Left lung (tissue), 10 donors: ENCODE measurements around the gene C2orf81. TPM values are rescaled to one million over a fixed set of nuclear protein-coding genes. Genes with fewer than 3 reads are reported as not detected.

Source experiments
- ATAC-seq: fragments of 200-7000 bp; cut with Tn5 transposase; one replicate; pipeline ENCODE4 v1.9.1; 2020; ENCODE audit warnings: moderate library complexity
- DNase-seq, 4 donors: peaks; one replicate each; pipeline ENCODE4 v3.0.0-alpha.2; 2013 to 2020
- H3K27ac ChIP-seq, 2 donors: fragments of 200-600 bp; sonication (generic) in 1 of 2; one replicate each; pipeline versions ENCODE4 v1.5.0 to v1.8.0; 2020 to 2021
- H3K27me3 ChIP-seq, 2 donors: fragments of 200-600 bp; sonication (generic) in 1 of 2; one replicate each; pipeline versions ENCODE4 v1.5.0 to v1.8.0; 2020 to 2021
- H3K36me3 ChIP-seq, 2 donors: fragments of 200-600 bp; sonication (generic) in 1 of 2; one replicate each; pipeline versions ENCODE4 v1.5.0 to v1.8.0; 2020 to 2021
- H3K4me1 ChIP-seq, 2 donors: fragments of 200-600 bp; one replicate each; pipeline ENCODE4 v1.8.0; 2021
- H3K4me3 ChIP-seq, 2 donors: fragments of 200-600 bp; sonication (generic) in 1 of 2; one replicate each; pipeline versions ENCODE4 v1.5.0 to v1.8.0; 2020 to 2021; ENCODE audit warnings: mild to moderate bottlenecking in 1 of 2
- H3K9me3 ChIP-seq, 2 donors: fragments of 200-600 bp; sonication (generic) in 1 of 2; one replicate each; pipeline versions ENCODE4 v1.5.0 to v1.8.0; 2020 to 2021
- CTCF ChIP-seq, 2 donors: fragments of 200-600 bp; sonication (generic) in 1 of 2; IDR thresholded peaks; one replicate each; pipeline versions ENCODE4 v1.5.0 to v1.8.0; 2021; ENCODE audit warnings: antibody characterized with exemption in 2 of 2
- intact Hi-C, 2 donors: fragments of 100-400 bp; cut with DNase I; formaldehyde crosslinking; loops; one replicate each; pipeline versions ENCODE4 v1.11.2 to v1.14.2; 2022
- polyA plus RNA-seq, 6 donors: library from polyadenylated mRNA; unstranded; fragments of 120-200 nt; gene quantifications; one replicate each; pipeline ENCODE4 v1.2.1, GENCODE V29; 2013; ENCODE audit not compliant: insufficient read length in 6 of 6
- total RNA-seq, 2 donors: library from RNA; stranded (reverse); fragmentation: NEBNext Ultra II Directional; extraction: Animal tissue kit (Norgen Biotek cat#: 25700); gene quantifications; one replicate each; pipeline ENCODE4 v1.2.1, GENCODE V29; 2021
- donor health status: DM: no; HTN: yes; CAD: no.
- donor health status: DM: no; HTN: no; CAD: no.

The C2orf81 gene
- total and polyA plus RNA-seq, 8 donors, result 2.8 to 5.7 (median 5.0) TPM

DNA sequence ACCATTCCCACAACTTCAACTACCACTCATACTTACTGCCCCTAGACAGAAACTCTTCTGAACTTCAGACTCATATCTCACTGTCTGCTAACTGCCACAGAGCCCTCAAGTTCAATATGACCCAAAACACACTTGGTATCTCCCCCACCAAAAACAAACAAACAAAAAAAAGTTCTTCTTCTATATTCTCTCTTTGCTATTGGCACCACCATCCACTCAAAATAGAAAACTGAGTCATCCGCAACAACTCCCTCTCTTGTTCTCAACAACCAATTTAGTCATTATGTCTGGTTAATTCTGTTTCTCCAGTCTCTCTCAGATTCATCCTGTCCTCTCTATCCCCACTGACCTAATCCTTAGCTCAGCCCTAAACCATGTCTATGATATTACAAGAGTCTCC is 34.1 kb downstream of the C2orf81 start:
- Histone ChIP-seq H3K27me3 (no peaks in the 10 kb centered on the region), H3K9me3 (no peaks in the 10 kb centered on the region), H3K27ac (no peak overlapping the region), H3K4me1 (peaks cover 12 to 74% of the 10 kb centered on the region in 2 donors), H3K4me3 (no peak overlapping the region), H3K36me3 (peaks cover 0 to 7% of the 10 kb centered on the region in 2 donors)
- intact Hi-C loops, result no loop called here
- no peak for TF ChIP-seq CTCF (IDR thresholded peaks at IDR 0.05)
- no peak for DNase-seq
- ATAC-seq, result no peak

DNA sequence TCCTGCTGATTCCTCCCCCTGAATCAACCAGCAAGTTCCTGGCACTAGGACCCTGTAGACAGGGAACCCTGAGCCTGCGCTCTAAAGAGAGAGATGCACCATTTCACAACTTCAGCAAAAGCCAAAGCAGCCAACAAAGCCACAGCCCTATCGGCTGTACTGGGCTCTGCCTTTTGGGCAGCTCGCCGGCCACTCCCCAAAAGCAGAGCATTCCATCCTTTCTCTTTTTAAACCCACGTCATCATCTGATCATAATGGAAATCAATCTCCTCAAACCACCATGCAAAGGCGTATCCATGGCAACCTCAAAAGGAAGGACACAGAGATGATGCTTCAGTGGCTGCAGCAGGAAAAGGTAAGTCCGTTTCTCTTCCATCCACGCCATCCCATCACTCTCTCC is 36.0 kb downstream of the C2orf81 start:
- TF ChIP-seq CTCF (IDR thresholded peaks at IDR 0.05), result no peak
- Histone ChIP-seq H3K4me3 (no peak overlapping the region), H3K4me1 (peaks cover 16 to 84% of the 10 kb centered on the region in 2 donors), H3K36me3 (peaks cover 0 to 7% of the 10 kb centered on the region in 2 donors), H3K9me3 (no peaks in the 10 kb centered on the region), H3K27ac (peak overlapping the region in 1 of 2 donors; percentile 46), H3K27me3 (no peaks in the 10 kb centered on the region)
- intact Hi-C loops, result no loop called here
- ATAC-seq, result peak; percentile 20
- DNase-seq, result no peak

DNA sequence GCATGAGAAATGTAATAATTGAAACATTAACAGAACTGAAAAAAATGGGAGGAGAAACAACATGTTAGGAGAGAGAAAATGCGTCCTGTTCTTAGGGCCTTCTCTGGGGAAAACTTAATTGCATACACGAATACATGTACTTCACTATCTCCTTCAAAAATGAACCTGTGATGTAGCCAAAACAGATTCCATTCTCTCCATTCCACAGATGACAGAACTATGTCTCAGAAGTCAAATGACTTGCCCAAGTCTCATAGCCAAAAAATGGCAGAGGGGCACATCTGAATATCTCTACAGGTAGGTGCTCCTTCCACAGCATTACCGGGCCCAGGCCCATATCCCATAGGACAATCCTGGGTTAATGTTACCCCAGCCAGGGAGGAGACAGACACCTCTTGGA is 37.4 kb downstream of the C2orf81 start:
- Histone ChIP-seq H3K4me1 (peaks cover 14 to 84% of the 10 kb centered on the region in 2 donors), H3K27ac (peak overlapping the region; percentile 46 to 60), H3K36me3 (peaks cover 0 to 7% of the 10 kb centered on the region in 2 donors), H3K9me3 (no peaks in the 10 kb centered on the region), H3K4me3 (no peak overlapping the region), H3K27me3 (no peaks in the 10 kb centered on the region)
- TF ChIP-seq CTCF (IDR thresholded peaks at IDR 0.05), result no peak
- intact Hi-C loops, result no loop called here
- ATAC-seq, result no peak
- DNase-seq, result no peak

- H3K9me3 ChIP-seq, result no peaks in the 10 kb centered on the region
- peaks cover 0 to 8% of the 10 kb centered on the region in 2 donors for H3K36me3 ChIP-seq
- TF ChIP-seq CTCF (IDR thresholded peaks at IDR 0.05), result no peak
- H3K4me3 ChIP-seq, result no peak overlapping the region
- H3K27me3 ChIP-seq, result no peaks in the 10 kb centered on the region
- ATAC-seq (peak; percentile 74), DNase-seq (peak in 1 of 4 donors; percentile 9)
- H3K27ac ChIP-seq, result peak overlapping the region in 1 of 2 donors; percentile 60
- H3K4me1 ChIP-seq, result peaks cover 14 to 80% of the 10 kb centered on the region in 2 donors
- intact Hi-C loops, result no loop called here
Measured at GRCh38 chr2:74383254-74383653, 38.2 kb downstream of the C2orf81 start.

DNA sequence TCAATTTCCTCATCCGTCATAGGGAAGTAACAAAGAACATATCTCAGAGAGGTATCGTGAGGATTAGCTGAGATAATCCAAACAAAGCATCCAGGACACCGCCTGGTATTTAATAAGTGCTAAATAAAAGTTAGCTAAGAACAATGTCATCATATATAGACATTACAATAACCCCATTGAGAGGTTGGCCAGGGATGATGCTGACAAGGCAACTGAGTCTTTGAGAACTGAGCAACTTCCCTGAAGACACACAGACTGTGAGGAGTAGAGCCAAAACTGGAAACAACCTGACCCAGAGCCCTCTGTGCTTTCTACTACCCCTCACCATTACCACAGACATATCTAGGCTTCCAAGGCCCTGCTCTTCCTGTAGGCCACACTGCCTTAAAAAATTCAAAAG is 39.7 kb downstream of the C2orf81 start:
- Histone ChIP-seq H3K9me3 (no peaks in the 10 kb centered on the region), H3K4me1 (peaks cover 14 to 66% of the 10 kb centered on the region in 2 donors), H3K4me3 (no peak overlapping the region), H3K27ac (no peak overlapping the region), H3K36me3 (peaks cover 0 to 23% of the 10 kb centered on the region in 2 donors), H3K27me3 (no peaks in the 10 kb centered on the region)
- no peak for TF ChIP-seq CTCF (IDR thresholded peaks at IDR 0.05)
- DNase-seq (no peak), ATAC-seq (no peak)
- intact Hi-C loops, result no loop called here
